GM12865 (cell line): Measurements from ENCODE around the gene ELN.

Source experiments
- DNase-seq: peaks from one replicate; pipeline ENCODE4 v3.0.0; 2010; ENCODE audit warnings: low read depth
- H3K4me3 ChIP-seq: 2 replicates; pipeline ENCODE4 v1.5.1; 2011; ENCODE audit warnings: mild to moderate bottlenecking, low read depth, low read length, control low read depth
- CTCF ChIP-seq: IDR thresholded peaks from 2 replicates; pipeline ENCODE4 v1.5.1; 2011; ENCODE audit warnings: low read length, control low read depth, low read depth, inconsistent platforms; ENCODE audit not compliant: insufficient read depth; ENCODE audit errors: missing control alignments

Gene ELN

GRCh38 chr7:74032191-74032490 lies 4.2 kb downstream of the ELN start:
- TF ChIP-seq CTCF: no peak
- DNase-seq: no peak
- no peak overlapping the region for H3K4me3 ChIP-seq

GRCh38 chr7:74032624-74033371 lies 4.8 kb downstream of the ELN start:
- no peak for DNase-seq
- H3K4me3 ChIP-seq: no peak overlapping the region
- no peak for TF ChIP-seq CTCF

GRCh38 chr7:74033372-74034311 lies 5.7 kb downstream of the ELN start:
- DNase-seq: no peak
- H3K4me3 ChIP-seq: no peak overlapping the region
- no peak for TF ChIP-seq CTCF

- no peak for TF ChIP-seq CTCF
Observed at GRCh38 chr7:74037609-74038008, 9.6 kb downstream of the ELN start.

GRCh38 chr7:74038194-74038961 lies 10.4 kb downstream of the ELN start:
- no peak for DNase-seq
- no peak overlapping the region for H3K4me3 ChIP-seq
- no peak for TF ChIP-seq CTCF

More at GRCh38 chr7:74037609-74038008, 9.6 kb downstream of the ELN start:
- no peak for DNase-seq
- H3K4me3 ChIP-seq: no peak overlapping the region

GRCh38 chr7:74039337-74039736 lies 11.4 kb downstream of the ELN start:
- no peak for DNase-seq
- no peak for TF ChIP-seq CTCF
- H3K4me3 ChIP-seq: no peak overlapping the region
